Epithelial cell of prostate (primary cell): ENCODE results near the gene C17orf100.
"Not testable (repeated sequence)": the region's sequence is repeated elsewhere in the genome, so short reads cannot be mapped to it uniquely, and the experiment has no call there.

Experiments used
- DNase-seq: peaks from one replicate; pipeline ENCODE4 v3.0.0-alpha.2; 2011; ENCODE audit warnings: low read depth, low spot score
- H3K27ac ChIP-seq: fragments of 450-650 bp; 2 replicates; pipeline ENCODE4 v1.5.1; 2017; ENCODE audit warnings: mild to moderate bottlenecking

C17orf100 gene

DNA sequence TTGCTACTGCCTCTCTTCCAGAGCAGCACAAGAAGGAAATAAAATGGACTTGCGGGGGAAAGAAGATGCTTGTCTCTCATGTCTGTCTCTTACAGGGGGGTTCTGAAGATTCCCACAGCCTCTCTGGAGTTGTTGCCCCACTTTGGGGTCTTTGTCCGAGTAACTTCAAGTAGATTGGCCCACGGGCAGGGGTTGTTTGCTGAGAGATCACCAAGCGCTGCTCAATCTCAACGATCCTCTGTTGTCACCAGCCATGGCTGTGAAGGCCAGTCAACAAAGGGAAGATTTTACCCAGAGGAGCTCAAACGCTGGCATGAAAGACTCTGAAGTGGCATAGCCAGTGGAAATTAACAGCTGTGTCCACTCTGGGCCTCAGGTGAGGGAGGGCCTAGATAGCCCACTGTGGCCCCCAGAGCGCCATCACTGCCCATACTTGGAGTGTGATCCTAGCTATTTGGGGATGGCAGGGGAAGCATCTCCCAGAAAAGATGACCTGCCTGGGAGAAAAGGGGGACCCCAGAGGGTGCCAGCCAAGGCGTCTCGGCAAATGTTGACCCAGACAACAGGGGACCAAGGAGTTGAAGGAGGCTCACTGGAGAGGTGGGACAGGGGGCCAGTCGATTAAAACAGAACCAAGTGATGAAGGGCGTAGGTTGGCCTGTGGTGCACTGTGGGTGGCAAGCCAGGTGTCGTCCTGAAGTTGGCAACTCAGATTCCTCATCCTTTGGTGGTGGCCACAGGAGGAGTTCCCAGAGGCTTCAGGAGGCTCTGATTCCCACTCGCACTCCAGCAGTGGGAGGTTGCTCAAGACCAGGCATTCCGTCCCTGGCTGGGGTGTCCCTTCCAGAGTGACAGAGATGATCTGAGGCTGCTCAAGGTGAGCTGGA lies 33.6 kb downstream of the C17orf100 start:
- H3K27ac ChIP-seq = no peak overlapping the region
- no peak for DNase-seq

DNA sequence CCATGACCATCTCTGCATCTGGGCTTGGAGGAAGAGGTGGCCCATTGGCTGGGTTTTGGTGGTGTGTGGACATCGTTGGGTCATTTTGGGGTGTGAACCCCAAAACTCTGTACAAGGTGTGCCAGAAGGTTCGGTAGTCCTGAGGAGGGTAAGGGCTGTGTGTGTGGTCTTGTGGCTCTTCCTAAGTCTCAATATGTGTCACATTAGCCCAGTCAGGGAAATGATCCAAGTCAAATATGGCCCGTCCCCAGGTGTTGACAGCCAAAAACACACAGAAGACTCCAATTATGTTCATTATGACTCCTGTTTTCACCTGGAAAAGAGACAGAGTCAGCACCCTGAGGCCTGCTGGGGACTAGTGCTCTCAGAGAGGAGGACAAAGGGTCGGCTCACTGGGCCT lies 34.5 kb downstream of the C17orf100 start:
- no peak overlapping the region for H3K27ac ChIP-seq
- DNase-seq = no peak

DNA sequence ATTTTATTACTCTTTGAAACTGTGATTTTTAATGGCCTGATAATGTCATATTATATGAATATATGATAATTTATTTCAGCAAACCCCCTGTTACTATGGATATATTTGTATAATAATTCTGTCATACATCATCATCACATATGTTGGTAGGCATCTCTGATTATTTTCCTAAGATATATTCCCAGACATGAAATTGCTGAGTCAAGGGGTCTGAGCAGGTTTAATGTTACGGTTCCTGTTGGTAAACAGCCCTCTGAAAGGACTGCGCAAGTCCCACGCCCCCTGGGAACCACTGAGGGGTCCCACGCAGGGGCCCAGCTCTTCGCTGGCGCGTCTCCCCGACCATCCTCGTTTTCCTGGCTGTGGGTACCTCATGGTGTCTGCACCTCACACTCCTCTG lies 37.4 kb downstream of the C17orf100 start:
- H3K27ac ChIP-seq = no peak overlapping the region
- DNase-seq = no peak

DNA sequence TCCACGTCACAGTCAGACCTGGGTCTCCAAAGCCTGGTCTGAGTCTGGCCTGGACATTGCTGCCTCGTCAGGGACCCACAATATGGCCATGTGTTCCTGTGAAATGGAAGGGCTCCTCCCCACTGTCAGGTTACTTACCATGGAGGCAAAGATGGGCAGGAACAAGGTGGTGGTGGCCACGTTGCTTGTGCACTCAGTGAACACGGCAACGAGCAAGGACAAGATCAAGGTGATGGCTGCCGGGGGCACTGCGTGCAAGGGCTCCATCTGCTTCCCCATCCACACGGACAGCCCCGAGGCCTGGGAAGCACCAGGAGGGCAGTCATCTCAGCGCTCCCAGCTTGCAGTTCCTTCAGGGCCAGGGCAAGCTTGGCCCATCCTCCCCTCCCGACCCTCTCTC lies 39.1 kb downstream of the C17orf100 start:
- no peak overlapping the region for H3K27ac ChIP-seq
- no peak for DNase-seq

DNA sequence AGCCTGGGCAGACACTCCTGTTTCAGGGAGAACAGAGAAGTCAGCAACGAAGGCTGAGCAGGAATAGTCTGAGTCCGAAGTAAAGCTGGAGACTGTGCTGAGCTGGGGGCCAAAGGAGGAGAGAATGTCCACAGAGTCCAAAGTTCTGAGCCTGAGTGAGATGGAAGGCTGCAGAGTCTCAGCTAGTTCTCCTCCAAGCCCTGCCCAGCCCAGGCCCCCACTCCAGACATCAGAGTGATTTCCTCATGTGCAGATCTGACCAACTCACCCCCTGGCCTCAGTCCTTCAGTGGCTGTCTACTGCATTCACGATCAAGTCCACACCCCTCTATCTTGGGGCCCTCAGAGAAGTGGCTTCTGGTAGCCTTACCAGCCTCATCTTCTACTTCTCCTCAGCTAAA lies 40.0 kb downstream of the C17orf100 start:
- no peak for DNase-seq
- no peak overlapping the region for H3K27ac ChIP-seq

DNA sequence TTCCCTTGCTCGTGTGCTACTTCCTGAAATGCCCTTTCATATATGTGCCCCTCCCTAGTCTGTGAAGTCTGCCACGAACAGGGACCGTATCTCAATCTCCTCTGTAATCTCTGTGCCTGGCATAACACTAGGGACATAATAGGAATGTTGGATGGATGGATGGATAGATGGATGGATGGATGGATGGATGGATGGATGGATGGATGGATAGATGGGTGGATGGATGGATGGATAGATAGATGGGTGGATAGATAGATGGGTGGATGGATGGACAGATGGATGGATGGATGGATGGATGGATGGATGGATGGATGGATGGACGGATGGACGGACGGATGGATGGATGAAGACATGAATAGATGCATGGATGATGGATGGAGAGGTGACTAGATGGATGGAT lies 40.4 kb downstream of the C17orf100 start:
- H3K27ac ChIP-seq, DNase-seq: not testable (repeated sequence)

DNA sequence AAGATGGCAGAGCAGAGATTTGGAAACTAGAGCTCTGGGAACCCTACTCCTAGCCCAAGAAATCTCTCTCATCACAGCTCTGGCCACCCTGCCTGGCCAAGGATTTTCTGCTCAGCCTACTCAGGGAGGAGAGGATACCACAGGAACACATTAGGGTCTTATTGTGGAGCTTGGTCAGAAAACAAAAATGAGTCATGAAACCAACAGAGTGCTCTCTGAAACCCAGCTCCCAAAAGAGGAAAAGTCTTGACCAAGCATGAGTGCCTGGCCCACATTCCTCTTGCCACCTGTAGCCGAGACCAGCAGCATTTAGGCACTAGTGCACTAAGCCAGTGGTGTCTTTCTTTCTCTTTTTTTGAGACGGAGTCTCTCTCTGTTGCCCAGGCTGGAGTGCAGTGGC lies 43.5 kb downstream of the C17orf100 start:
- no peak overlapping the region for H3K27ac ChIP-seq
- no peak for DNase-seq

DNA sequence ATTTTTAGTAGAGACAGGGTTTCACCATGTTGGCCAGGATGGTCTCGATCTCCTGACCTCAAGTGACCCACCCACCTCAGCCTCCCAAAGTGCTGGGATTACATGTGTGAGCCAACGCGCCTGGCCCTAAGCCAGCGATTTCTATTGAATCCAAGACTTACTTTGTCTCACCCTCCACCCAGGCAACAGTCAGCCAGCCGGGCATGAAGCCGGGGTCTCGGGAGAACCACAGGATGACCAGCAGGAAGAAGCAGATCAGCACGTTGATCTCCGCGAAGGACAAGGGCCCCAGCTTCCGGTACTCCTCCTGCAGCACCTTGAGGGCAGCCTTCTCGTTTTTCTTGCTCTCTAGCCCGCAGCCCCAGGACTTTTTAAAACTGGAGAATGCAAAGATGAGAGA lies 44.0 kb downstream of the C17orf100 start:
- DNase-seq = no peak
- no peak overlapping the region for H3K27ac ChIP-seq

DNA sequence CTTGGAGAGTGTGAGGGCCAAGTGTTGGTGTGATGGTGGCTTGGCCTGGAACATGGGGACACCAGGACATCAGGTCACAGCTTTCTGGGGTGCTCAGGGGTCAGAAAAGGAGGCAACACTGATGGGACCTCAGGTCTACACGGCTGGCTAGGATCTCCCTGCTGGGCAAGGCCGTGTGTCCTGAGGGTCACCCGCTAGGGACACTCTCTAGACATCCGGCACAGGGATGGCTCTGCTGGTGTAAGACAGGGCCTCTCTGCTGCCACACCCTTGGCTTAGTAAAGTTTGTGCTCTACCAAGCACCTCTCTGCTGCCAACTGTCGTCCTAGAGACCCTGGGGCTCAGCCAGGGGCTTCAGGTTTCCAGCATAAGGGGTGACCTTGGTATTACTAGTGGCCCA lies 45.3 kb downstream of the C17orf100 start:
- no peak for DNase-seq

DNA sequence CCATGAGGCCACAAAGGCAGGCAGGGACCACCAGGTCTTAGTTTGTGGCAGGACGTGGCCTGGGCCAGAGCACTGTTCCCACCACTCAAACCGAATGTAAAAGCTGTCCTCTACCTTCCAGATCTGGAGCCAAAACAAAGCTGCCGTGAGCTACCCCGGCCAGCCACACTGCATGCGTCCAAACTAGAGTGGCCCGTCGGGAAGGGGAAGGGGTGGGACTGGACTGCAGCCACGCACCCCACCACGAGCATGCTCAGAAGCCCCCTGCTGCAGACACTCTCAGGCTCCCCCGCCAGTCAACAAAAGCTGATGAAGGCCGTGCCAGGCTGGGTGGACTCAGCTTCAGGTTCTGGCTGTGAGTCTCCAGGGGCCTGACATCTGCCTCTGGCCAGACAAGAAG lies 46.4 kb downstream of the C17orf100 start:
- H3K27ac ChIP-seq = no peak overlapping the region
- no peak for DNase-seq

More for the DNA sequence above, 45.3 kb downstream of the C17orf100 start:
- no peak overlapping the region for H3K27ac ChIP-seq

DNA sequence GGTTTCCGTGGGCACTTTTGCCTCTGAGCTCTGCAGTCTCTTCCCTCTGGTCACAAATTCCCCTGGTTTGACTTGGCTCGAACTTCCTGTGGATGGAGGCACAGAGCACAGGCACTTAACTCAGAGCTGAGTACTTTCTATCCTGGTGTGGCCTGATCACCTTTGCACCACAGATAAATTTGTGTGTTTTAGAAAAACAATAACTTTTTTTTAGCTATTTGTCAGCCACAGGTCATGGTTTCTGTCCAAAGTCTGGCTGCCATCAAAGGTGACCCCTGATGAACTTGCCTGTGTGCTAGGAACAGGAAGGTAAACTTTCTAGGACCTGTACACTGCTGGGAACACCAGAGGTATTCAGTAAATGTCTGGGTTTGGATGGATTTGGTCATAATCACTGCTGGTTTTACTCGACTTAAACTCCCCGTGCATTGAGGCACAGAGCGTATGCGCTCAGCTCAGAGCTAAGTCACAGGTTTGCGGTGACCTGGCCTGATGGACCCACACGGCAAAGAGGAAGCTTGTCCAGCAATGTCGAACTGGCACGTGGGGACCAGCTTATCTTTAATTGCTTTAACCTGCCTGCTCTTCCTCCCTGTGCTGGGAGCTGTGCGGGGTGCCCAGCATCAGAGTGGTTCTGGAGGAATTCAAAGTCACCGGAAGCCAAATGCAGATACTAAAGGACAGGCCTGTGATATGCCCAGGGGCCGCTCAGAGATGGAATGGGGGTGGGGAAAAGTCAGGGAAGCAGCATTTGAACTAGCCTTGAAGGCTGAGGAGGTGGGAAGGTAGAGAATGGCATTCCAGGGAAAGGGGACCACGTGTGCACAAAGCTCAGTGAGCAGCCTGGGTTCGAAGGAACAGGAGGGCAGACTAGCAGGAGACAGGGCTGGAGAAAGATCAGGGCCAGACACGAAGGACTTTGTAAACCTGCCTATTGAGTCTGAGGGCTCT lies 48.7 kb downstream of the C17orf100 start:
- DNase-seq = no peak
- H3K27ac ChIP-seq = no peak overlapping the region

DNA sequence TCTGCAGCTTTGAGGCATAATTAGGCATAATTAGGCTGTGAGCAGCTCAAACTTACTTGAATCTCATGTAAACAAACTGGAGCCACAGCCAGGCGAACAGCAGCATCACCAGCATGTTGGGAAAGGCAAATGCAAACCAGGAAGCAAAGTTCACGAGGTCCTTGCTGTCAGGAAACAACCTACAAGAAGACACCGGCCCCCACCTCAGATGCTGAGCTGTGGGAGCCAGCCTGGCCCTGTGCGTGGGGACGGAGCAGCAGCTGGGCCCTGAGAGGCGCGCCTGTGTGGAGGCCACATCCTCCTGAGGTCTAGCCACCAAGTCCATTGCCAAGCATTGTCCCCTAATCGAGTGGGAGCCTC lies 49.4 kb downstream of the C17orf100 start:
- no peak for DNase-seq
- no peak overlapping the region for H3K27ac ChIP-seq

DNA sequence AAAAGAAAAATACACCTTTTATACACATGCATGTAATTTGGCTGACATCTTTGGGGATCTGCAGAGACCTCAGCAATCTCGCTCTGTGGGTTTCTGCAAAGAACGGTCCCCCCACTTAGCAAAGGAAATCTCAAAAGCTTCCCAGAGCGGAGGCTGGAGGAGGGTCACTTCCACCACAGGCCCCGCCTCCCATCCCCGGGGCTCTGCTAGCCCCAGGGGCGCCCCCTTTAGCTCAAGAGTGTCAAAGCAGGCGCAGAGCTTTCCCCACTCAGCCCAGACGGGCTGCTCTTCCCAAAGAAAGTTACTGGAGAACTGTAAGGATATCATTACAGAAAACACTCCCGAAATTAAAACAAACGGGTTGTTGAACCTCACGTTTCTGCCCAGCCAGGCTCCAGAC lies 50.2 kb downstream of the C17orf100 start:
- no peak for DNase-seq
- H3K27ac ChIP-seq = no peak overlapping the region

DNA sequence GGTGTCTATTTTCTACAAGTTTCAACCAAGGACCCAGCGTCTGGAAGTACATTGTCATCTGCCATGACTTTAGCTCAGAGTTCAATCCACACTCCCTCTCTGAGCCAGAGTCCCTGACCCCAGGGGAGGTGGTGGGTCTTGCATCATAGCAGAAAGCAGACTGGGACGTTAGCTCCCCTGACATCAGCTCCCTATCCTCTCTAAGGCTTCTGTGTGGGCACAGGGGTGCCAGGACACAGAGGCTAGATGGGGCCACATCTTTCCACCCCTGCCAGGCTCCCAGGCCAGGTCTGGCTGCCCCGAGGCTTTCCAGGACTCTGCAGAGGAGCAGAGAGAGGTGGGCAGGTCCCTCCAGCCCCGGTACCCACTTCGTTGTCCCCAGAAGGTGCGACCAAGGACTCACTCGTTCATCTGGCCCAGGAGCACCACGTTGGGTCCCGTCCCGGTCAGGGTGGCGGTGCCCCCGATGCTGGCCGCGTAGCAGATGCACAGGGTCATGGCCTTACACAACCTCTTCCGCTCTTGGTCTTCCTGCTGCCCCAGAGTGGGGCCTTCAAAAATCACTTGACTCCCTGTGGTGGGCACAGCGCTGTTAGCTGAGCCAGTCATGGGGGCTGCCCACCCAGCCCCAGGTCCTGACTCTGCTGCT lies 51.1 kb downstream of the C17orf100 start:
- no peak overlapping the region for H3K27ac ChIP-seq
- no peak for DNase-seq
